ENCODE data around the gene LMOD2.

The LMOD2 gene

GRCh38 chr7:123653162-123653561 is 2.5 kb upstream of the LMOD2 start:
- Mint-ChIP-seq H3K36me3 (no peaks in the 10 kb centered on the region), H3K4me1 (ENCODE audit: low read depth) (no peaks in the 10 kb centered on the region), H3K4me3 (no peak overlapping the region), H3K27ac (no peak overlapping the region), H3K9me3 (ENCODE audit: low read depth) (no peaks in the 10 kb centered on the region), H3K27me3 (peaks cover 6% of the 10 kb centered on the region)

- no peaks in the 10 kb centered on the region for H3K9me3 Mint-ChIP-seq (ENCODE audit: low read depth)
- no peaks in the 10 kb centered on the region for H3K36me3 Mint-ChIP-seq
- H3K27me3 Mint-ChIP-seq = peaks cover 7% of the 10 kb centered on the region
- H3K27ac Mint-ChIP-seq = no peak overlapping the region
- no peak overlapping the region for H3K4me3 Mint-ChIP-seq
- no peaks in the 10 kb centered on the region for H3K4me1 Mint-ChIP-seq (ENCODE audit: low read depth)
Observed at GRCh38 chr7:123656544-123657303, 1.1 kb downstream of the LMOD2 start.

GRCh38 chr7:123657304-123657685 is 1.6 kb downstream of the LMOD2 start:
- Mint-ChIP-seq H3K27ac (no peak overlapping the region), H3K4me1 (ENCODE audit: low read depth) (no peaks in the 10 kb centered on the region), H3K27me3 (peaks cover 11% of the 10 kb centered on the region), H3K4me3 (no peak overlapping the region), H3K9me3 (ENCODE audit: low read depth) (no peaks in the 10 kb centered on the region), H3K36me3 (no peaks in the 10 kb centered on the region)

GRCh38 chr7:123658023-123658422 is 2.4 kb downstream of the LMOD2 start:
- H3K4me3 Mint-ChIP-seq = no peak overlapping the region
- H3K4me1 Mint-ChIP-seq (ENCODE audit: low read depth) = no peaks in the 10 kb centered on the region
- no peaks in the 10 kb centered on the region for H3K9me3 Mint-ChIP-seq (ENCODE audit: low read depth)
- peaks cover 11% of the 10 kb centered on the region for H3K27me3 Mint-ChIP-seq
- H3K27ac Mint-ChIP-seq = no peak overlapping the region
- H3K36me3 Mint-ChIP-seq = no peaks in the 10 kb centered on the region

- Mint-ChIP-seq H3K4me3 (no peak overlapping the region), H3K36me3 (no peaks in the 10 kb centered on the region), H3K9me3 (ENCODE audit: low read depth) (no peaks in the 10 kb centered on the region), H3K4me1 (ENCODE audit: low read depth) (no peaks in the 10 kb centered on the region), H3K27ac (no peak overlapping the region), H3K27me3 (peaks cover 11% of the 10 kb centered on the region)
Observed at GRCh38 chr7:123660514-123661354, 5.1 kb downstream of the LMOD2 start.

GRCh38 chr7:123661765-123662164 is 6.1 kb downstream of the LMOD2 start:
- Mint-ChIP-seq H3K27me3 (peaks cover 11% of the 10 kb centered on the region), H3K4me1 (ENCODE audit: low read depth) (no peaks in the 10 kb centered on the region), H3K4me3 (no peak overlapping the region), H3K27ac (no peak overlapping the region), H3K9me3 (ENCODE audit: low read depth) (no peaks in the 10 kb centered on the region), H3K36me3 (no peaks in the 10 kb centered on the region)

DNA sequence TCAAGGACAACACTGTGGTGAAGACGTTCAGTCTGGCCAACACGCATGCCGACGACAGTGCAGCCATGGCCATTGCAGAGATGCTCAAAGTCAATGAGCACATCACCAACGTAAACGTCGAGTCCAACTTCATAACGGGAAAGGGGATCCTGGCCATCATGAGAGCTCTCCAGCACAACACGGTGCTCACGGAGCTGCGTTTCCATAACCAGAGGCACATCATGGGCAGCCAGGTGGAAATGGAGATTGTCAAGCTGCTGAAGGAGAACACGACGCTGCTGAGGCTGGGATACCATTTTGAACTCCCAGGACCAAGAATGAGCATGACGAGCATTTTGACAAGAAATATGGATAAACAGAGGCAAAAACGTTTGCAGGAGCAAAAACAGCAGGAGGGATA is 6.6 kb downstream of the LMOD2 start:
- H3K27me3 Mint-ChIP-seq = peaks cover 10% of the 10 kb centered on the region
- H3K9me3 Mint-ChIP-seq (ENCODE audit: low read depth) = no peaks in the 10 kb centered on the region
- no peaks in the 10 kb centered on the region for H3K36me3 Mint-ChIP-seq
- no peaks in the 10 kb centered on the region for H3K4me1 Mint-ChIP-seq (ENCODE audit: low read depth)
- no peak overlapping the region for H3K27ac Mint-ChIP-seq
- H3K4me3 Mint-ChIP-seq = no peak overlapping the region

GRCh38 chr7:123662755-123663154 is 7.1 kb downstream of the LMOD2 start:
- Mint-ChIP-seq H3K27me3 (peaks cover 10% of the 10 kb centered on the region), H3K4me3 (no peak overlapping the region)

GRCh38 chr7:123663200-123663599 is 7.5 kb downstream of the LMOD2 start:
- Mint-ChIP-seq H3K27ac (no peak overlapping the region), H3K27me3 (peaks cover 10% of the 10 kb centered on the region), H3K4me3 (no peak overlapping the region), H3K9me3 (ENCODE audit: low read depth) (no peaks in the 10 kb centered on the region), H3K36me3 (no peaks in the 10 kb centered on the region), H3K4me1 (ENCODE audit: low read depth) (no peaks in the 10 kb centered on the region)

More at GRCh38 chr7:123662755-123663154, 7.1 kb downstream of the LMOD2 start:
- Mint-ChIP-seq H3K36me3 (no peaks in the 10 kb centered on the region), H3K4me1 (ENCODE audit: low read depth) (no peaks in the 10 kb centered on the region), H3K9me3 (ENCODE audit: low read depth) (no peaks in the 10 kb centered on the region), H3K27ac (no peak overlapping the region)

DNA sequence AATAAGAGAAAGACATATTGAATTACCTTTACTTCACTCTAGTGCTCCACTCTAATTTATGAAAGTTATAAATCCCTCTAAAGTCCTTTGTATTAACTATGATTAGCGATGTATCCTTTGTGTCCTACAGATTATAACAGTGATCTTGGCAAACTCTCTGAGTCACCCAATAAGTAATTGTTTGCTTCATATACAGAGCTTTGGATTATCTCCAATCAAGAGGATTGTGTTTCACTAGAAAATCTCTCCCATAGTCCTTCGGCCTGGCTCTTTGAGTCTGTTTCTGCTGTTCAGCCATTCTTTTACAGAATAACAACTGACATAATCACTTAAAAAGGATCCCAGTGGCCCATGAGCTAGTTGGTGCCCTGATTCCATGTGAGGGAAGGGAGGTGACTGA is 9.5 kb downstream of the LMOD2 start:
- H3K36me3 Mint-ChIP-seq = no peaks in the 10 kb centered on the region
- H3K9me3 Mint-ChIP-seq (ENCODE audit: low read depth) = no peaks in the 10 kb centered on the region
- peaks cover 10% of the 10 kb centered on the region for H3K27me3 Mint-ChIP-seq
- H3K27ac Mint-ChIP-seq = no peak overlapping the region
- H3K4me1 Mint-ChIP-seq (ENCODE audit: low read depth) = no peaks in the 10 kb centered on the region
- no peak overlapping the region for H3K4me3 Mint-ChIP-seq

DNA sequence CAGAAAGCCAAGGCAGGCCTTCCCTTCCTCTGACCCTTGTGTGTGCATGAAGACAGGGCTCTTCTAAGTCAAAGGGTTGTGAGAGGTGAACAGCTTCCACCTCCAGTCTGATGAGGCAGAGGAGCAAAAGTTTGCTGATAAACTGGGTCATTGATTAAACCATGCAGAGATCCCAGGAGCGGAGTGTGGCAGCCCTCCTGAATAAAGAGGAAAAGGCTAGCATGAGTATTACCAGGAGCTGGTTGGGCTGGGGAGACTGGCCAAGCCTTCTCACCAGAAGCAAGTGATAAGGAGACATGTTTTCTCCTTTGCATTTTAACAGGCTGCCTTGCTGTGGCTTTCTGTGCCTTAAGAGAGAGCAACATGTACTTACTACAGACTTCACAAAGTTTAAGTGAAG is 10.2 kb downstream of the LMOD2 start:
- Mint-ChIP-seq H3K27ac (no peak overlapping the region), H3K27me3 (peaks cover 10% of the 10 kb centered on the region), H3K36me3 (no peaks in the 10 kb centered on the region), H3K9me3 (ENCODE audit: low read depth) (no peaks in the 10 kb centered on the region), H3K4me3 (no peak overlapping the region), H3K4me1 (ENCODE audit: low read depth) (no peaks in the 10 kb centered on the region)

GRCh38 chr7:123666492-123666891 is 10.8 kb downstream of the LMOD2 start:
- Mint-ChIP-seq H3K27ac (no peak overlapping the region), H3K9me3 (ENCODE audit: low read depth) (no peaks in the 10 kb centered on the region)

DNA sequence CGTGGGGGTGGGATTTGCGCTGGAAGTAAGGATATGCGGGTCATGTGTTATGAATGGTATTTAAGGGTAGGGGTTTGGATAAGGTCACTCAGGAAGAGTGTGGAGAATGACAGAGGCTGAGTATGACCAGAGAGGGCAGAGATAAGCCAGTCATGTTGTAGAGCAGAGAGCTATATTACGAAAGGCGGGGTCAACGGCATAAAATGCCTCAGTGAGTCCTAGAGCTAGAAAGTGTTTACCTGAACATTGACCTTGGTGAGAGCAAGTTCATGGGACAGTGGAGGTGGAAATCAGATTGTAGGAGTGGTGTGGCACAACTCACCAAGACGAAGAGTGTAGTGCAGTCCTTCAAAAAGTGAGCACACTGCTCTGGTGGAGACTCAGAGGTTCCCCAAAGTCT is 13.8 kb downstream of the LMOD2 start:
- Mint-ChIP-seq H3K9me3 (ENCODE audit: low read depth) (no peaks in the 10 kb centered on the region), H3K36me3 (no peaks in the 10 kb centered on the region), H3K4me1 (ENCODE audit: low read depth) (no peaks in the 10 kb centered on the region), H3K27me3 (no peaks in the 10 kb centered on the region), H3K4me3 (no peak overlapping the region), H3K27ac (no peak overlapping the region)

More at GRCh38 chr7:123666492-123666891, 10.8 kb downstream of the LMOD2 start:
- no peak overlapping the region for H3K4me3 Mint-ChIP-seq
- peaks cover 8% of the 10 kb centered on the region for H3K27me3 Mint-ChIP-seq
- no peaks in the 10 kb centered on the region for H3K4me1 Mint-ChIP-seq (ENCODE audit: low read depth)
- no peaks in the 10 kb centered on the region for H3K36me3 Mint-ChIP-seq

GRCh38 chr7:123673137-123673732 is 17.6 kb downstream of the LMOD2 start:
- Mint-ChIP-seq H3K27ac (no peak overlapping the region), H3K4me1 (ENCODE audit: low read depth) (no peaks in the 10 kb centered on the region), H3K36me3 (no peaks in the 10 kb centered on the region)

DNA sequence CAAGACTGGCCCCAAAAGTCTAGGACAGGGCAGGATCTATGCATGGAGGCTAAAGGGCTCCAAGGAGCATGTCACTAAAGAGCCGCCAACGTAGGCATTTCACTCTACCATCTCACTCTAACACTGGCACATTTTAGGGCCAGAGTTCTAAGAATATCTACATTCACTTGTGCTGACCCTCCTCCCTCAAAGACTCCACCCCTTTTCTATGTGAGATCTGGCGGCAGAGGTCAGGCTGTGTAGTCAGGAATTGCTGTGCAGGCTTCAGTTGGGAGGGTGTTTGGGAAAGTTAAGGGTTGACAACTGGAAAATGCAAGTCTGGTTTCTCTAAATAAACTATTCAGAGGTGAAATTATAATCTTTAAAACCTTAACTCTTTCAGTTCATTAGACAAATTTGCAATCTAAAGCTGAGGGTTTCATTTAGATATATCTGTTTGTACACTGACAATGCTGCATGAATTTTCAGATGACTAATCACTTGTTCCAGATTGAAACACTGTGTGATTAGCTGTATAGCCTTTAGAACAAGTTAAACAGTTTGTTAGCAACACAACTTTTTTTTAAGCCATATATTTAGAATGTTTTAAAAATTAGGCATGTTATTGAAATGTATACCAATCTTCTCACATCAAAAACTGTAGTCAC is 18.2 kb downstream of the LMOD2 start:
- H3K27ac Mint-ChIP-seq = no peak overlapping the region
- H3K4me1 Mint-ChIP-seq (ENCODE audit: low read depth) = no peaks in the 10 kb centered on the region
- no peaks in the 10 kb centered on the region for H3K27me3 Mint-ChIP-seq
- no peaks in the 10 kb centered on the region for H3K9me3 Mint-ChIP-seq (ENCODE audit: low read depth)
- H3K4me3 Mint-ChIP-seq = no peak overlapping the region
- no peaks in the 10 kb centered on the region for H3K36me3 Mint-ChIP-seq

More at GRCh38 chr7:123673137-123673732, 17.6 kb downstream of the LMOD2 start:
- H3K27me3 Mint-ChIP-seq = no peaks in the 10 kb centered on the region
- no peaks in the 10 kb centered on the region for H3K9me3 Mint-ChIP-seq (ENCODE audit: low read depth)
- no peak overlapping the region for H3K4me3 Mint-ChIP-seq

All from activated naive CD8-positive, alpha-beta T cell (primary cell).